Raji (cell line): Measurements from ENCODE around the gene HERC6.

Experiments used
- POLR2A ChIP-seq: IDR thresholded peaks from 2 replicates; pipeline ENCODE4 v1.6.1; 2011; ENCODE audit warnings: low read depth, low read length, control low read depth; ENCODE audit not compliant: insufficient read depth

HERC6 gene

DNA sequence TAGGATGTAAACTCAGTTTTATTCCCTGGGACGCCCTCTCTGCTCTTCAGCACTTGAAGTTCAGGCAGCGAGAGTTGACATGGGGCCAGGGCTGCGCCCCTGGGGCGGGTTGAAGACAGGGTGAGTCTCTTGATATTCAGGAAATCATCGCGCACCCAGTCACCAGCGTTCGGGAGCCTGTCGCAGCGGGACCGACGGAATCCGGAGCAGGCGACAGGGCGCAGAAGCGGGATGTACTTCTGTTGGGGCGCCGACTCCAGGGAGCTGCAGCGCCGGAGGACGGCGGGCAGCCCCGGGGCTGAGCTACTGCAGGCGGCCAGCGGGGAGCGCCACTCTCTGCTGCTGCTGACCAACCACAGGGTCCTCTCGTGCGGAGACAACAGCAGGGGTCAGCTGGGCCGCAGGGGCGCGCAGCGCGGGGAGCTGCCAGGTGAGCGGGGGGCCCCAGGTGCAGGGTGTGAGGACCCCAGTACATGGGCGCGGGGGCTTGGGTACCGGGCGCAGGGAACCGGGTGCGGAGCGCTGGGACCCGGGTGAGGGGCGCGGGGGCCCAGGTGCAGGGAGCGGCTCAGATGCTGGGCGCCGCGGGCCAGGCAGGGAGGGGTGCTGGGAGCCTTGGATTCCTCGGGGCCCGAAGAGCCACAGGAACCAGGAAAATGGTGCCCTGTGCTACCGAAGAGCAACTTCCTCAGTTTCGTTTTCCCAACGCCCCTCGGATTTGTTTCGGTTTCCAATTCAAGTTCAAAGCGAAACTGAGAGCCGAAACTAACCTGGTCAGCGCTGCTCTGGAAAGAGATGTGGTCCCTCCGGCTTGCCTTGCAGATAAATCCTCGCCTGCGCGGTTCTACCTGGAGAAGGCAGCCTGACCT, at the start of gene HERC6:
HERC6 (plus strand) TSS at position 162 of the 869 bp plus-strand sequence; CDS start at position 232, 70 bp downstream.
- no peak for TF ChIP-seq POLR2A

DNA sequence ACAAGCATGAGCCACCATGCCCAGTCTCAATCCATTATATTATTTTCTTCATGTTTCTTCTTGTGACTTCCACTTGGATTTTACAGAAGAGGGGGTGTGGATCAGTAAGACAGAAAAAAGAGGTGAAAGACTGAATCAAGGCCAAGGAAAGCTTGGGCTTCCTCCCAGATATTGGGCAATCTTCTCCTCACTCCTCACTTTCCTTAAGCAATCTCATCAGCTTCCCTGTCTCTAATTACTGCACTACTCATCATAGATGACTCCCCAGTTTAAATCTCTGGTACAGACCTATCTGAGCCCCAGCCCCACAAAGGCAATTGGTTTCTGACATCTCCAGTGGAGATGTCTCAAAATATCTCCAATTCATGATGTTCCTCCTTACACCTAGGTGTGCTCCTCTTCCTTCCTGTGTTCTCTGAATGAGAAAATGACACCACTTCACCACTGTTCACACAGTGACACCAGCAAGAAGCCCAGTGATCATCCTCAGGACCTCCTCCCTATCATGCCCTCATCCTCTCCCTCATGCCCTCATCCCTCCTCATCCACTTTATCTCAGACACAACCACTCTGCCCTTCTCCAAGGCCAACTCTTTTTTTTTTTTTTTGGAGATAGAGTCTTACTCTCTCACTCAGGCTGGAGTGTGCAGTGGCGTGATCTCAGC, 44.8 kb upstream of the HERC6 start:
- no peak for TF ChIP-seq POLR2A

DNA sequence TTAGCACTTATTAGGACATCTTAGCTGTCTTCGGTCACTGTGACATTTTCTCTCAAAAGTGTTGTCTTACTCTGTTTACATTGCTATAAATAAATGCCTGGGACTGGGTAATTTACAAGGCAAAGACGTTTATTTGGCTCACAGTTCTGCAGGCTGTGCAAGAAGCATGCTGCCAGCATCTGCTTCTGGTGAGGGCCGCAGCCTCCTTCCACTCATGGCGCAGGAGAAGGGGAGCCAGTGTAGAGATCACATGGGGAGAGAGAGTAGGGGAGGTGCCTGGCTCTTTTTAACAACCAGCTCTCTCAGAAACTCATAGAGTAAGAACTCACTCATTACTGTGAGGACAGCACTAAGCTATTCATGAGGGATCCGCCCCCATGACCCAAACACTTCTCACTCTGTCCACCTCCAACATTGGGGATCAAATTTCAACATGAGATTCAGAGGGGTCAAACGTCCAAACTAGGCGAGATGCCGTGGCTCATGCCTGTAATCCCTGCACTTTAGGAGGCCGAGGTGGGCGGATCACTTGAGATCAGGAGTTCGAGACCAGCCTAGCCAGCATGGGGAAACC, 43.5 kb upstream of the HERC6 start:
- no peak for TF ChIP-seq POLR2A

DNA sequence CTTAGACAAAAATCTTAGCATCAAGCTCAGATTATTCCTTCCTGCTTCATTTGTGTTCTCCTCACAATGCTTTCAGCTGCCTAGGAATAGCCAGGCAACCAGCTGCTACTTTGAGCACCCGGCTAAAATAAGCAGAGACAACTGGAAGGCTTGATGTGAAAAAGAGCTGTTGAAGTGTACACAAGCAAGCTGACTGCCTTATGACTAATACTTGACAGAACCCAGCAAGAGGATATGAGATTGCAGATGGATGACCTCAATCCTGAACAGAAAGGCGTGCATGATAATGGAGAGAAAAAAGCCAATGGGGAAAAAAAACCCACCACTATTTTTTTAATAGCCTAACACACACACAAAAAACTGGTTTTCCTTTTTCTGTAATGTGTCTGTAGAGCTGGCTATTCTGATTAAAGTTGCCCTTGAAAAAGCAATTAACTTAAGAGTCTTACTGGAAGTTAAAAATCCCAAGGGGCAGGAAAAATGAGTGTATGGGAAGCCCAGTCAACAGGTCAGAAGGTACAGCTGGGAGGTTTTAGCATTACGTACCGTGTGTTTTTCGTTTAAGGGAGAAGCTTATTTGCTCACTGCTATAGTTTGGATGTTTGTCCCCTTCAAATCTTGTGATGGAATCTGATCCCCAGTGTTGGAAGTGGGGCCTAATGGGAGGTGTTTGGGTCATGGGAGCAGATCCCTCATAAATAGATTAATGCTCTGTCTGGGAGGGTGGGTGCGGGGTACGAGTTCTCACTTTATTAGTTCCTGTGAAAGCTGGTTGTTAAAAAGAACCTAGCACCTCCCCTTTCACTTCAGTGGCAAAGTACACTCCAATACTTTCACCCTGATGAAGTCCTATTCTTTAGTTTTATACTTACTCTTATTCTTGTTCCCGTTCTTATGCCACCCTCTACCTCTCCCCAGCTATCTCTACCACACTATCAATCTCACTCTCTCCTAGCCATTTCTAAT, 37.1 kb upstream of the HERC6 start:
- no peak for TF ChIP-seq POLR2A

DNA sequence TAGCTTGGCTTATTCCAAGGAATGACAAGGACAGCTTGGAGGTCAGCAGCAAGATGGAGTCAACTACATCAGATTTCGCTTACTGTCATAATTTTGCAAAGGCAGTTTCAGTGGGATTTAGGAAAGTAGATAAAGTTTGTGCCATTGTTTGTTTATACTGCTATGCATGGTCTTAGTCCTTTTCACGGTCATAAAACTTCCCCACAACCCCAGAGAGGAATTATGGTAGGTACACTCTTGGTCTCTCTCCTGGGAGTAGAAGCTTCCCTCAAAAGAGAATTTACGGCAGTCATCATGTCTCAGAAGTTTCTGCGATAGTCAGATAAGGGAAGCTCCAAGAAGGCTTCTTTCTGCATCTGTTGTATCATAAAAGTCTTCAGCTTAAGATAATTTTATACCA, 27.9 kb upstream of the HERC6 start:
- TF ChIP-seq POLR2A, result no peak

DNA sequence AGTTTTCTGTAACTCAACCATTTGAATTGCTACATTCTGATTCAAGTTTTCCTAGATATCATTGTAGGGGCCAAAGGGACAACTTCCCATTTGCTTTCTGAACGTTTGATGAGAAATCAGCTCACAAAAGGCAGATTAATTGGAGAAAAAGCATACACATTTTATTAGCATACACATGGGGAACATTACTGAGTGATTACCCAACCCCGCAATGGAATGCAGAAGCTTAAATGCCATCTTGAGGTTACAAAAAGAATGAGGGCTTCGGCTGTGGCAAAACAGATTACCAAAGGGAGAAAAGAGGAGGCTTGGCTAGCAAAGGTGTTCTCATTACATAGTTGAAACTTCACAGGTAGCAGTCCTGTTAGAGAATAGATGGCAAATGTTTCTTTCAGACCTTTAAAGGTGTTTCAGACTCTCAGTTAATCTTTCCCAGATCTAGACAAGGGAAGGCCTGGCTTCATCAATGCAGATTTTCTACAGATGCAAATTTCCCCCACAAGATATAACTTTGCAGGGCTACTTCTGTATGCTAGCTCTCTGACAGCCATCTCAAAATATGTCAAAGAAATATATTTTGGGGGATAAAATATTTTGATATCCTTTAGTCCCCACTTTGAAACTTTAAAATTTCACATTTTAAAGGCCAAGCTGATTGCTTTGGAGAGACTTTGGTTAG, 26.5 kb upstream of the HERC6 start:
- TF ChIP-seq POLR2A, result no peak

DNA sequence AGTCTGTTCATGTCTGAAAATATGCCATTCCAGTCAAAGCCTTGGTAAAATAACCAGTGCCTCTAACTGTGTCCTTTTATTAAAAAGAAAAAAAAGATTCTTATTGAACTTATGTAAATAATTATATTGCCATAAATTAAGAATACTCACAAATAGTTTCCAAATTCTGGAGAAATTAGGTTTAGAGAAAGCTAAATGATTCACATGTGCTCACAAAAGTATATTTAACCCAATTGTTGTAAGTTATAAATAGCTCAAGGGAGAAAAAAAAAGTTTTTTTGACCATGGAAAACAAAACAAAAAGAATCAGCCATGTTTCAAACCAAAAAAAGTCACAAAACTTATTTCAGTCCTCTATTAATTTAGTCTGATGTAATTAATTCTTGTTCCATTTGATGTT, 25.3 kb upstream of the HERC6 start:
- no peak for TF ChIP-seq POLR2A

DNA sequence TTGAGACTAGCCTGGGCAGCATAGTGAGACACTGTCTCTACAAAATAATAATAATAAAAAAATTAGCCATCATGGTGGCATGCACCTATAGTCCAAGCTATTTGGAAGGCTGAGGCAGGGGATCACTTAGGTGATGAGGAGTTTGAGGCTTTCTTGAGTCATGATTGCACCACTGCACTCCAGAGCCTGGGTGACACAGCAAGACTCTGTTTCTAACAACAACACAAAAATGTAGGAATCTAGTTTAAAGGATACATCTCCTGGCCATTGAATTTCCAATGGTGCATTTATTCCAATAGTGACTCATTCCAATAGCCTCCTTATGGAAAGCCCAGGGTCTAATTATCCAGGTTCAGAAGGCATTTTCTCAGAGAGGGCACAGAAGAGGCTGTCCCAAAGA, 21.9 kb upstream of the HERC6 start:
- TF ChIP-seq POLR2A, result no peak

DNA sequence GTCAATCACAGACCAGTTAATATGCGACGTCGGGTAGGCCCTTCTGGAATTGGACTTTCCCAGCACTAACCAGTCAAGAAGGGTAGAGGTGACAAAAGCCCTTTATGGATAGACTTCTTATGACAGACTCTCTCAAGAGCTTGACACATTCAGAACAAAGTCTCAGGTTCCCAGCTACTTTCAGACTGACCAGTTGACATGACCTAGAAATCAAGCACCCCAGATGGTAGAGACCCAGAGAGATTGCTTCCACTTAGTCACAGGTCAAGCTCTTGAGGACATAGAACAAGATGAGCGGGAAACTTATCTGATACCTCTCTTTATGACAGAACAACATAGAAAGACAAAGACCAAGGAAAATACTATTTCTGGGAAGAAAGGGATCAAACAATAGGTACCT, 21.4 kb upstream of the HERC6 start:
- TF ChIP-seq POLR2A, result no peak

DNA sequence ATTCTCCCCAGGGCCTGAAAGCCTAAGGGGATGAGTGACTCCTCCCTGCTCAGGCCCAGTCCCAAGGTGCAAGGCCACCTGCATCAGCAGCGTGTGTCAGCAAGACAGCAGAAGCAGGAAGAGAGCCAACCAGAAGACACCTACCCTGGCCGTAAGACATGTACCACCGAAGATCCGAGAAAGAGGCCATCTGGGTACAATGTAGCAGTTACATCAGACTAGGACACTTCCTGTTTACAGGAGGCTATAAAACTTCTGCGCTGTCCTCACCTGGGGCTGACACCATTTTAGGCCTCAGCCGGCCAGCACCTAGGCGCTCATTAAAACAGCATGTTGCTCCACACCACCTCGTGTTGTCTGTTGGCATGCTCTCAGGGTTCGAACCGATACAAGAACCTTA, 19.1 kb upstream of the HERC6 start:
- TF ChIP-seq POLR2A, result no peak

DNA sequence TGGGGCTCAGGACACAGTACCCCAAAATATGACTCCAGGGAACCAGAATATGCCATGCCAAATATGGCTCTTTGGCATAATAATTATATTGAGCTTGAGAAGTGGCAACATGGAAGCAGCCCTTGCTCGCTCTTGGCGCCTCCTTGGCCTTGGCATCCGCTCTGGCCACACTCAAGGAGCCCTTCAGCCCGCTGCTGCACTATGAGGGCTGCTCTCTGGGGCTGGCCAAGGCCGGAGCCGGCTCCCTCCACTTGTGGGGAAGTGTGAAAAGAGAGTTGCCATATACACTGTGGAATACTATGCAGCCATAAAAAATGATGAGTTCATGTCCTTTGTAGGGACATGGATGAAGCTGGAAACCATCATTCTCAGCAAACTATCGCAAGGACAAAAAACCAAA, 18.4 kb upstream of the HERC6 start:
- TF ChIP-seq POLR2A, result no peak

DNA sequence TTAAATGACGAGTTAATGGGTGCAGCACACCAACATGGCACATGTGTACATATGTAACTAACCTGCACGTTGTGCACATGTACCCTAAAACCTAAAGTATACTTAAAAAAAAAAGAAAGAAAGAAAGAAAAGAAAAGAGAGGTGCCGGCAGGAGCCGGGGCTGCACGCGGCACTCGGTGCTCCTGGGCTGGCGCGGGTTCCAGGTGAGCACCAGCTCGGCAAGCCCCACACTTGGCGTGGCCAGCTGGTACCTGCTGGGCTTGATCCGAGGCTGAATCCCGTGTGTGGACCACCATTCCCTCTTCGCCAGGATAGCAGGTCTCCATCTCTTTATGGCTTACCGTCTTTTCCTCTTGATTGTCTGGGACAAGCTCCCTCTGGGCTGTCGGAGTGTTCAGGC, 17.9 kb upstream of the HERC6 start:
- TF ChIP-seq POLR2A, result no peak

DNA sequence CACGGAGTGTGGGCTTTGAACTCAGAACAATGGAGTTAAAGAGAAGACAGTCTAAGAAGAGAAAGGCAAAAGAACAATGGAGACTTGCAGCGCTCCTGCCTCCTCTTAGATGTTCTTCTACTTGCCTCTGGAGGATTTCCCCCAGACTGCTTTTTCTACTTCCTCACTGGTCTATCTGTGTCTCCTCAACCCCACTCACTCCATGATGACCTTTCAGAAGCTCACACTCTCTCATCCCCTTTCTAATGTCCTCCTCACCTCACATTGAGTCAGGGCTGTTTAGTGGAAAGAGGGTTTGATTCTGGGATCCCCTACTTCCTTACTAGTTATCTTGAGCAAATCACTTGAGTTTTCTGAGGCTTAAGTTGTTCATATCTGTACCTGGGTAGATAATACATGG, 12.2 kb upstream of the HERC6 start:
- TF ChIP-seq POLR2A, result no peak

DNA sequence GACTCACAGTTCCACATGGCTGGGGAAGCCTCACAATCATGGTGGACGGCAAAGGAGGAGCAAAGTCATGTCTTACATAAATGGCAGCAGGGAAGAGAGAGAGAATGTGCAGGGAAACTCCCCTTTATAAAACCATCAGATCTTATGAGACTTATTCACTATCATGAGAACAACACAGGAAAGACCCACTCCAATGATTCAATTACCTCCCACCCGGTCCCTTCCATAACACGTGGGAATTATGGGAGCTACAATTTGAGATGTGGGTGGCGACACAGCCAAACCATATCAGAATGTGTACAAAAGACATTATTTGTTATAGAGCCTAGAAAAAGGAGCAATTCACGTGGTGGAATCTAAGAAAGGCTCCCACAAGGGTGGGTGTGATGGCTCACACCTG, 10.8 kb upstream of the HERC6 start:
- no peak for TF ChIP-seq POLR2A

DNA sequence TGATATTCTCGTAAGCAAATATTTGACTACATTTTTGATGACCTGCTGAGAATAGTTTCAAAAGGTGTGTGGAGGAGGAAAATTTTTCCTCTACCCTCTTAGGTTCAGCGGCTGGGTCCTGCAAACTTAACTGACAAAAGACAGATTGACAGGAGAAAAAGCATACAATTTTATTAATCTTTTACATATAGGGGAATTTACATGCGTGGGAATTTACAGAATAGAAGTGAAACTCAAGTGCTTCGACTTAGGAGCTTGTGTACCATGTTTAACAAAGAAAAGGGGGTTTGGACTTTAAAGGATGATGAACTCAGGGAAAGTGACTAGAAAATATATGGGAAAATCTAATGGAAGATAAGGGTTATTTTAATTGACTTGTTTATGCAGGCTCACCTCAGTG, 2.5 kb downstream of the HERC6 start:
- TF ChIP-seq POLR2A, result no peak

DNA sequence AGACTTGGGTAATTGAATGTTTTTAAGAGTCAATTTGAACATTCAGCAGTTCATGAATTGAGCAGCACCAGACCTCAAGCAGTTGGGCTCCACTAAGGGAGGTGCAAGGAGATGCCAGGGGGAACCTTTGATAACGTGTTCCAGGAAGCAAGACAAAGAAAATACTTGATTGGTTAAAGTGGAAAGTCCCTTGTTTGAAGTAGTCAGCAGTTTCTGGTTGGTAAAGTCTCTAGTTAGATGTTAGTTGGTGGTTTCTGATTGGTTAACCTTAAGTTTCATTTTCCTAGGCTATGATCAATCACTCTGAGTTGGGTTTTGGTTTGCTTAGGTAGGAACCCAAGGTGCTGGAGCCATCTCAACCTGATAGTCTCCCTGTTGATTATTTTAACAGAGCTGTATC, 4.0 kb downstream of the HERC6 start:
- TF ChIP-seq POLR2A, result no peak
